Activated naive CD4-positive, alpha-beta T cell treated with anti-CD3 and anti-CD28 coated beads, Interleukin-2, amount 10 ng/mL, durations not matched to agents 5 hours and 36 hours (primary cell): Measurements from ENCODE around the gene CLCNKA. TPM values are rescaled to one million over a fixed set of nuclear protein-coding genes. Genes with fewer than 3 reads are reported as not detected.

Experiments used
- total RNA-seq, 2 experiments: library from RNA; stranded (reverse); gene quantifications; one replicate each; pipeline ENCODE4 v1.2.3, GENCODE V29; 2021

CLCNKA gene
- not detected for total RNA-seq

GRCh38 chr1:16021681-16022080, at the start of gene CLCNKA:
Gene CLCNKA, plus strand, starts transcription at chr1:16022036. Its CDS starts 584 bp downstream, at chr1:16022620.

GRCh38 chr1:15975805-15976680, 45.8 kb upstream of the CLCNKA start, which contains the start of gene ZBTB17:
Gene ZBTB17, minus strand, starts transcription at chr1:15976101. Its CDS starts 27,606 bp downstream, at chr1:15948495.

GRCh38 chr1:16017461-16018303, 4.2 kb upstream of the CLCNKA start, which contains the start of gene HSPB7:
Gene HSPB7, minus strand, starts transcription at chr1:16018043. Its CDS starts 80 bp downstream, at chr1:16017963.

GRCh38 chr1:16043521-16043920, 21.7 kb downstream of the CLCNKA start, which contains the start of gene CLCNKB:
Gene CLCNKB, plus strand, starts transcription at chr1:16043782. Its CDS starts 711 bp downstream, at chr1:16044493.

GRCh38 chr1:16073490-16074119, 51.8 kb downstream of the CLCNKA start, which contains the start of gene FAM131C:
Gene FAM131C, minus strand, starts transcription at chr1:16073651. Its CDS starts 209 bp downstream, at chr1:16073442.

Other genes with a start within 250 kb of the CLCNKA start
- 1 to 10 TPM; 1.1 to 1.6 TPM for gene UQCRHL, start 214.4 kb upstream of the CLCNKA start, total RNA-seq
- 10 to 100 TPM; 57.1 to 63.7 TPM for gene SPEN, start 174.3 kb upstream of the CLCNKA start, total RNA-seq
- gene ZBTB17, start 45.9 kb upstream of the CLCNKA start, total RNA-seq, result 10 to 100 TPM; 35.1 to 36.0 TPM
- gene SRARP, start 17.8 kb upstream of the CLCNKA start, total RNA-seq, result not detected
- not detected for gene HSPB7, start 4.0 kb upstream of the CLCNKA start, total RNA-seq
- not detected for gene CLCNKB, start 21.7 kb downstream of the CLCNKA start, total RNA-seq
- gene FAM131C, start 51.6 kb downstream of the CLCNKA start, total RNA-seq, result 1 to 10 TPM; 2.4 to 3.4 TPM
- gene EPHA2, start 134.0 kb downstream of the CLCNKA start, total RNA-seq, result not detected
- gene ARHGEF19, start 190.6 kb downstream of the CLCNKA start, total RNA-seq, result 1 to 10 TPM; 8.5 to 8.9 TPM
- gene CPLANE2, start 215.1 kb downstream of the CLCNKA start, total RNA-seq, result 1 to 10 TPM; 6.7 to 7.7 TPM